Tibial artery (tissue), 4 donors: Measurements from ENCODE around the gene NOS1.

Source experiments
- DNase-seq, 2 donors: peaks; one replicate each; pipeline ENCODE4 v3.0.0-alpha.2; 2019
- H3K27ac ChIP-seq, 2 donors: fragments of 200-600 bp; sonication (generic) in 1 of 2; 1 replicate in 1 of 2; 2 replicates in 1 of 2; pipeline ENCODE4 v1.5.1; 2018 to 2019; ENCODE audit warnings: mild to moderate bottlenecking in 1 of 2
- H3K27me3 ChIP-seq, 2 donors: fragments of 200-600 bp; sonication (generic) in 1 of 2; one replicate each; pipeline versions ENCODE4 v1.5.1 to v1.6.0; 2016 to 2019
- H3K36me3 ChIP-seq, 3 donors: fragments of 200-600 bp; sonication (generic) in 2 of 3; one replicate each; pipeline ENCODE4 v1.5.1; 2016 to 2019; ENCODE audit warnings: mild to moderate bottlenecking in 2 of 3
- H3K4me1 ChIP-seq, 4 donors: fragments of 200-600 bp; sonication (generic) in 2 of 4; 1 replicate in 3 of 4; 2 replicates in 1 of 4; pipeline ENCODE4 v1.5.1; 2016 to 2019
- H3K4me3 ChIP-seq, 2 donors: fragments of 200-600 bp; sonication (generic) in 1 of 2; 1 replicate in 1 of 2; 2 replicates in 1 of 2; pipeline ENCODE4 v1.5.1; 2018 to 2019; ENCODE audit warnings: mild to moderate bottlenecking in 2 of 2
- H3K9me3 ChIP-seq, 3 donors: fragments of 200-600 bp; sonication (generic) in 1 of 3; one replicate each; pipeline ENCODE4 v1.5.1; 2016 to 2019
- intact Hi-C: fragments of 100-400 bp; cut with DNase I; formaldehyde crosslinking; loops from one replicate; pipeline ENCODE4 v1.15.0; 2023; ENCODE audit warnings: low total_unique reads
- TF ChIP-seq, protein P1 (sequence below), 2 experiments: fragments of 200-600 bp in 1 of 2; fragments of 450-650 bp in 1 of 2; IDR thresholded peaks; one replicate each; pipeline ENCODE4 v1.5.1; 2017 to 2019; ENCODE audit warnings: antibody characterized with exemption in 2 of 2, mild to moderate bottlenecking in 1 of 2, moderate library complexity in 1 of 2

NOS1 gene

DNA sequence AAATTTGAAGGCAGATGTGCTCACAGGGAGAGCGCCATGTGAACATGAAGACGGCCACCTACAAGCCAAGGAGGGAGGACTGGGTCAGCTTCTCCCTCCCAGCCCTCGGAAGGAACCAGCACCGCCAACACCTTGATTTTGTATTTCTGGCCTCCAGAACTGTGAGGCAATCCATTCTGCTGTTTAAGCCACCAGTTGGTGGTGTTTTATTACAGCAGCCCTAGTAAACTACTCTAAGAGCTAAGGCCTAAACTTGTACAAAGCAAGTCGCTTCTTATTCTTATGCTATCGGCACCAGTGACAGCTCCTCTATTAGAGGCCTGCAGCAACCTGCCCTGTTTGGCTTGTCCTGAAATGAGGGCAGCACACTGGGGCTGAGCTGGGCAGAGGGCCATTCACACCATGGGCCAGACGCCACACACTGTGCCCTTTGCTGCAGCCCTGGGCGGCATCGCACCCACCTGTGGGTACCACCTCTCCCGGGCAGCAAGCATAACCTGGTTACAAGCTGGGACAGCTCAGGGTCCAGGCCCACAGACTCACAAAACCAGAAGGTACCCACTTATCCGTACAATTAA is 62.7 kb downstream of the NOS1 start:
- DNase-seq = no peak
- H3K9me3 ChIP-seq = no peaks in the 10 kb centered on the region
- H3K4me3 ChIP-seq = no peak overlapping the region
- no peak overlapping the region for H3K27ac ChIP-seq
- TF ChIP-seq, protein P1, sequence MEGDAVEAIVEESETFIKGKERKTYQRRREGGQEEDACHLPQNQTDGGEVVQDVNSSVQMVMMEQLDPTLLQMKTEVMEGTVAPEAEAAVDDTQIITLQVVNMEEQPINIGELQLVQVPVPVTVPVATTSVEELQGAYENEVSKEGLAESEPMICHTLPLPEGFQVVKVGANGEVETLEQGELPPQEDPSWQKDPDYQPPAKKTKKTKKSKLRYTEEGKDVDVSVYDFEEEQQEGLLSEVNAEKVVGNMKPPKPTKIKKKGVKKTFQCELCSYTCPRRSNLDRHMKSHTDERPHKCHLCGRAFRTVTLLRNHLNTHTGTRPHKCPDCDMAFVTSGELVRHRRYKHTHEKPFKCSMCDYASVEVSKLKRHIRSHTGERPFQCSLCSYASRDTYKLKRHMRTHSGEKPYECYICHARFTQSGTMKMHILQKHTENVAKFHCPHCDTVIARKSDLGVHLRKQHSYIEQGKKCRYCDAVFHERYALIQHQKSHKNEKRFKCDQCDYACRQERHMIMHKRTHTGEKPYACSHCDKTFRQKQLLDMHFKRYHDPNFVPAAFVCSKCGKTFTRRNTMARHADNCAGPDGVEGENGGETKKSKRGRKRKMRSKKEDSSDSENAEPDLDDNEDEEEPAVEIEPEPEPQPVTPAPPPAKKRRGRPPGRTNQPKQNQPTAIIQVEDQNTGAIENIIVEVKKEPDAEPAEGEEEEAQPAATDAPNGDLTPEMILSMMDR (IDR thresholded peaks at IDR 0.05) = no peak
- H3K27me3 ChIP-seq = no peaks in the 10 kb centered on the region
- H3K36me3 ChIP-seq = no peaks in the 10 kb centered on the region
- H3K4me1 ChIP-seq = no peaks in the 10 kb centered on the region
- intact Hi-C loops = no loop called here

DNA sequence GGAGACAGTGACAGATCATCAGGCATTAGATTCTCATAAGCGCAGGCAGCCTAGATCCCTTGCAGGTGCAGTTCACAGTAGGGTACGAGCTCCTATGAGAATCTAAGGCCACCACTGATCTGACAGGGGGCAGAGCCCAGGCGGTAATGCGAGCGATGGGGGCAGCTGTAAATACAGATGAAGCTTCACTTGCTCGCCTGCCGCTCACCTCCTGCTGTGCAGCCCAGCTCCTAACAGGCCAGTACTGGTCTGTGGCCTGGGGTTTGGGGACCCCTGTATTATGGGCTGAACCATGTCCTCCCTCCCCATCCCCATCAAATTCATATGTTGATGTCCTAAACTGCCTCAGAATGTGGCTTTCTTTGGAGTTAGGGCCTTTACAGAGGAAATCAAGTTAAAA is 63.2 kb downstream of the NOS1 start:
- Histone ChIP-seq H3K27me3 (no peaks in the 10 kb centered on the region), H3K9me3 (no peaks in the 10 kb centered on the region), H3K27ac (no peak overlapping the region), H3K4me3 (no peak overlapping the region), H3K36me3 (no peaks in the 10 kb centered on the region), H3K4me1 (no peaks in the 10 kb centered on the region)
- intact Hi-C loops = no loop called here
- DNase-seq = no peak
- TF ChIP-seq, protein P1 (IDR thresholded peaks at IDR 0.05) = no peak

DNA sequence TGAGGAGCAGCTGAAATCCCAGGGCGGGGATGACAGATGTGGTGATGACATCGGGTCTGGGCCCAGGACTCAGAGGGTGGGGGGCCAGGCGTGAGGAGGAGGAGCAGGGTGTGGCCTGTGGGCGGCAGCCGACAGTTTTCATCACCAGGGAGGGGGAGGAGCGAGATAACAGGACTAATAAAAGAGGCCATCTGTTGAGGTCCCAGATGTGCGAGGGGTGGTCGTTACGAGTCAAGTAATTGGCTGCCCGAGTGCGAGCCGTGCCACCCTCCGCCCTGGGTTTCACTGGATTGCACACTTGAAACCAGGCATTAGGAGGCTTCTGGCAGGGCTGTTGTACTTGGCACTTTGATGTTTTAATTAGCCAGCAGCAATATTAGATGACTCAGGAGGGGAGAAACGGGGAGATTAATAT is 67.2 kb downstream of the NOS1 start:
- intact Hi-C loops = no loop called here
- Histone ChIP-seq H3K4me3 (no peak overlapping the region), H3K4me1 (no peaks in the 10 kb centered on the region), H3K27me3 (peaks cover 0 to 3% of the 10 kb centered on the region in 2 donors), H3K36me3 (no peaks in the 10 kb centered on the region), H3K9me3 (no peaks in the 10 kb centered on the region), H3K27ac (no peak overlapping the region)
- DNase-seq = no peak
- TF ChIP-seq, protein P1 (IDR thresholded peaks at IDR 0.05) = no peak

DNA sequence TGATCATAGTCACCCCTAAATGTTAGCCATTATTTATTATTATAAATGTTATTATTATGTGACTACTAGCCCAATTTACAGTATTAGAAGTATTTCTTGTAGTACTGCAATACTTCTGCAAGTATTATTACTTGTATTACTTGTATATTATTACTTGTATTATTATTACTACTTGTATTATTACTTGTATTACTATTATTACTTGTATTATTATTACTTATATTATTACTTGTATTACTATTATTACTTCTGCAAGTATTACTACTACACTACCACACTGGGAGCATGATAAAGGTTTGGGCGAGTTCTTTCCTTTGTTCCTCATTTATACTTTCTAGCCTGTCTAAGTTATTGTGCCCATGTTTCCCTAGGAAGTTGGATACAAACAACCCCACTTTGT is 67.9 kb downstream of the NOS1 start:
- H3K27ac ChIP-seq = no peak overlapping the region
- DNase-seq = no peak

DNA sequence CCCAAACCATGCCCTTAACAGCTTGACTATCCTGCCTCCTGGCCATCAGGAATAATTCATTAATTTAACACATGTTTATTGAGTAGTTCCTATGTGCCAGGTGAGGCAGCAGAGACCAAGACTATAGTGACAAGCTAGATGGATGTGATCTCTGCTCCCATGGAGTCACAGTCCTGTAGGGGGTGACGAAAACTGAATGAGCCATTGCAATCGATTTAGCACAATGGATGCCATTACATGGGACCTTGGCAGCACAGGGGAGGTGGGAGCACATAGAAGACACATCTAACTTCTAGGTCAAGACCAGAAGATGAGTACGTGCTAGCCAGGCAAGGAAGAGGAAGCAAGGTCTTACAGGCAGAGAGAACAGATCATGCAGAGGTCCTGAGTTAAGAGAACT is 68.7 kb downstream of the NOS1 start:
- intact Hi-C loops = no loop called here

More for the DNA sequence above, 67.9 kb downstream of the NOS1 start:
- intact Hi-C loops = no loop called here
- peaks cover 0 to 3% of the 10 kb centered on the region in 2 donors for H3K27me3 ChIP-seq
- H3K4me1 ChIP-seq = no peaks in the 10 kb centered on the region
- TF ChIP-seq, protein P1 (IDR thresholded peaks at IDR 0.05) = no peak
- H3K4me3 ChIP-seq = no peak overlapping the region
- H3K9me3 ChIP-seq = no peaks in the 10 kb centered on the region
- no peaks in the 10 kb centered on the region for H3K36me3 ChIP-seq

More for the DNA sequence above, 68.7 kb downstream of the NOS1 start:
- Histone ChIP-seq H3K27ac (no peak overlapping the region), H3K27me3 (peaks cover 0 to 3% of the 10 kb centered on the region in 2 donors), H3K36me3 (no peaks in the 10 kb centered on the region), H3K4me1 (no peaks in the 10 kb centered on the region), H3K9me3 (no peaks in the 10 kb centered on the region), H3K4me3 (no peak overlapping the region)
- no peak for DNase-seq
- TF ChIP-seq, protein P1 (IDR thresholded peaks at IDR 0.05) = no peak
